Lung microvascular endothelial cell (primary cell): ENCODE results near the gene COL6A1. TPM values are rescaled to one million over a fixed set of nuclear protein-coding genes. Genes with fewer than 3 reads are reported as not detected.
A peak's percentile ranks its signal among the peaks of the same experiment; 100 is the strongest.

Source experiments
- DNase-seq, 2 donors: peaks; one replicate each; pipeline versions ENCODE4 v3.0.0 to v3.0.0-alpha.2; 2010; ENCODE audit warnings: low read depth in 2 of 2
- total RNA-seq: library from RNA; depleted of rRNA; stranded (reverse); fragments of >200 nt; gene quantifications from 2 replicates; pipeline ENCODE4 v1.2.1, GENCODE V29; 2014

Gene COL6A1, protein sequence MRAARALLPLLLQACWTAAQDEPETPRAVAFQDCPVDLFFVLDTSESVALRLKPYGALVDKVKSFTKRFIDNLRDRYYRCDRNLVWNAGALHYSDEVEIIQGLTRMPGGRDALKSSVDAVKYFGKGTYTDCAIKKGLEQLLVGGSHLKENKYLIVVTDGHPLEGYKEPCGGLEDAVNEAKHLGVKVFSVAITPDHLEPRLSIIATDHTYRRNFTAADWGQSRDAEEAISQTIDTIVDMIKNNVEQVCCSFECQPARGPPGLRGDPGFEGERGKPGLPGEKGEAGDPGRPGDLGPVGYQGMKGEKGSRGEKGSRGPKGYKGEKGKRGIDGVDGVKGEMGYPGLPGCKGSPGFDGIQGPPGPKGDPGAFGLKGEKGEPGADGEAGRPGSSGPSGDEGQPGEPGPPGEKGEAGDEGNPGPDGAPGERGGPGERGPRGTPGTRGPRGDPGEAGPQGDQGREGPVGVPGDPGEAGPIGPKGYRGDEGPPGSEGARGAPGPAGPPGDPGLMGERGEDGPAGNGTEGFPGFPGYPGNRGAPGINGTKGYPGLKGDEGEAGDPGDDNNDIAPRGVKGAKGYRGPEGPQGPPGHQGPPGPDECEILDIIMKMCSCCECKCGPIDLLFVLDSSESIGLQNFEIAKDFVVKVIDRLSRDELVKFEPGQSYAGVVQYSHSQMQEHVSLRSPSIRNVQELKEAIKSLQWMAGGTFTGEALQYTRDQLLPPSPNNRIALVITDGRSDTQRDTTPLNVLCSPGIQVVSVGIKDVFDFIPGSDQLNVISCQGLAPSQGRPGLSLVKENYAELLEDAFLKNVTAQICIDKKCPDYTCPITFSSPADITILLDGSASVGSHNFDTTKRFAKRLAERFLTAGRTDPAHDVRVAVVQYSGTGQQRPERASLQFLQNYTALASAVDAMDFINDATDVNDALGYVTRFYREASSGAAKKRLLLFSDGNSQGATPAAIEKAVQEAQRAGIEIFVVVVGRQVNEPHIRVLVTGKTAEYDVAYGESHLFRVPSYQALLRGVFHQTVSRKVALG
- 4.0 and 6.5 TPM in 2 replicates for total RNA-seq

GRCh38 chr21:45981151-45982091 lies at the start of gene COL6A1:
Gene COL6A1, plus strand, starts transcription at chr21:45981770. Its CDS starts 81 bp downstream, at chr21:45981851.
- DNase-seq, result peak; percentile 59 to 76

GRCh38 chr21:45932922-45933502 lies 48.6 kb upstream of the COL6A1 start:
- DNase-seq, result no peak

- no peak for DNase-seq
Observed at GRCh38 chr21:45934085-45934484, 47.5 kb upstream of the COL6A1 start.

DNA sequence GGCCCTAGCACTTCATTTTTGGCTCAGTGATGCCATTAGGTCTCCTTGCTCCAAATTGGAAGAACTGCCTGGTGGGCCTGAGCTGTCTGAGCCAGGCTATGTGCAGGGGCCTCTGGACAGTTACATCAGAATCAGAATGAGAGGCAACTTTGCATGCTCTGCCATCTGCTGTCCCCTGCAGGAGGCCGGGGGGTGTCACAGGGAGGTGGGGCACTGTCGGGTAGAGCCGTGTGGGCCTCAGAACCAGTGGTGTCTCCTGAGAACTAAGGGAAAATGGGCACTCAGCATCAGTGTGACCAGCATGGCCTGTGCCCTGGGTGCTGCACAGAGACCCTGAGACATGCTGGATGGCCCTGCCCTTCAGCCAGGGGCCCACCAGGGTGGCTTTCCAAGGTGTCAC lies 47.0 kb upstream of the COL6A1 start:
- DNase-seq, result no peak

GRCh38 chr21:45935628-45936027 lies 45.9 kb upstream of the COL6A1 start:
- DNase-seq, result no peak

GRCh38 chr21:45937721-45938452 lies 43.7 kb upstream of the COL6A1 start:
- DNase-seq, result no peak

DNA sequence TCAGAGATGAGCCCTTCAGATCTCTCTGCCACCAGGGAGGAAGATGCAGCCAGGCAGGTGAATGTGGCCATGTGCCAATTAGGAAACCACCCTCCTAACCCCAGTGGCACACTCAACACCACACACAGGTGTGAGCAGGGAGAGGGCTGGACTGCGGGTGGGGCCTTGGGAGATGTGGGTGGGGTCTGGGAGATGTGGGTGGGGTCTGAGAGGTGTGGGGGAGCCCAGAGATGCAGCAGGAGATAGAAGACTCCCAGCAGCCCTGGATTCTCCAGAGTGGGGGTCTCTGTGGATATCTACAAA lies 43.2 kb upstream of the COL6A1 start:
- no peak for DNase-seq

DNA sequence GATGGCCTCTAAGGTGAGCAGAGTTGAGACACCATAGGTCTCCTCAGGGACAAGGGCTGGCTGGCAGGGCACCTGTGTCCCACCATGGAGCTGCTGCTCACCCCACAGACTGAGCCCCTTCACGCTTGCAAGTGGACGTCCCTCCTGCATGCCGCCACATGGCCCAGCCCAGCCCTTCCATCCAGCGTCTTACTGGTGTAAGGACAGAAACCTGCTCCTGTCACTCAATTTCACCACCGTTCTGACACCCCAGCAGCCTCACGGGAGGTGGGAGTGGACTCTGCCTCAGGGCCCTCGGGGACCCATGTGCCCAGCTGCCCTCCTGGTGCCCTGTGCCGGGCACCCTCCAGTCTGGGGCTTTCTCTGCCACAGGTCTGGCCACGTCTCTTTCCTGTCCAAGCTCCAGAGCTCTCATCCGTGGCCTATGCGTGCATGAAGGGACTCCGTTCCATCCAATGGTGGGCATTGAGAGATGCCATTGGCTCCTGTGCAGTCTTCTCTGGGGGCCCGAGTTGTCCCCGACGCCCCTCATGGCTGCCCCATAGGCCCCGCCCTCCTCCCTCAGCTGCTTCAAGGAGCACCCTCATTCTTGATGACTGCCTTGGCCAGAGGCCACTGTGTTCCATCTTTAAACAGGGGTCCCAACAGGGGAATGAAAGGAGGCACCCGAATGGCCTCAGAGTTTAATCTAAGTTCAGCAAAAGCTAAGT lies 42.6 kb upstream of the COL6A1 start:
- DNase-seq, result no peak

DNA sequence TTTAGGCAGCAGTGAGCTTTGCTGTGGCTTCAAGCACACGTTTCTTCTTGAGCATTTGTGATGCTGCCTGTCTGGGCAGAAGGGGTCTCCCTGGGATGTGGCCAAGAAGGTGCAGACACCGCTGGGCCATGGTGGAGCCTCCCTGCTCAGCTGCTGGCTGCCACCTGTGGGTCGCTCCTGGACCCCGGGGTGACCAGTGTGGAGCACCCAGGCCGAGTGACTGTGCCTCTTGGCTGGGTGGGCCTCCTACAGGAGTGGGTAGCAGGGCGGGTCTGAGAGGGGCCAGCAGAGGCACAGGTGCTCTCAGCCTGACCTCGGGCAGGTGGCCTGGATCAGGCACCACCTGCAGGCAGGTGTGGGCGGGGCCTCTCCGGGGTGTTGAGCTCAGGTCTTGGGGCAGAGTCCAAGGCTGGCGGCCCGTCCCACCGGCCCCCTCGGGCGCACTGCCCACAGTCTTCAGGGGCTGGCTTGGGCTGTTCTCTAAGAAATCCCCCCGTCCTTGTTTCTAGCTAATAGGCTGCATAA lies 42.0 kb upstream of the COL6A1 start:
- no peak for DNase-seq

GRCh38 chr21:45940091-45940490 lies 41.5 kb upstream of the COL6A1 start:
- DNase-seq, result no peak

DNA sequence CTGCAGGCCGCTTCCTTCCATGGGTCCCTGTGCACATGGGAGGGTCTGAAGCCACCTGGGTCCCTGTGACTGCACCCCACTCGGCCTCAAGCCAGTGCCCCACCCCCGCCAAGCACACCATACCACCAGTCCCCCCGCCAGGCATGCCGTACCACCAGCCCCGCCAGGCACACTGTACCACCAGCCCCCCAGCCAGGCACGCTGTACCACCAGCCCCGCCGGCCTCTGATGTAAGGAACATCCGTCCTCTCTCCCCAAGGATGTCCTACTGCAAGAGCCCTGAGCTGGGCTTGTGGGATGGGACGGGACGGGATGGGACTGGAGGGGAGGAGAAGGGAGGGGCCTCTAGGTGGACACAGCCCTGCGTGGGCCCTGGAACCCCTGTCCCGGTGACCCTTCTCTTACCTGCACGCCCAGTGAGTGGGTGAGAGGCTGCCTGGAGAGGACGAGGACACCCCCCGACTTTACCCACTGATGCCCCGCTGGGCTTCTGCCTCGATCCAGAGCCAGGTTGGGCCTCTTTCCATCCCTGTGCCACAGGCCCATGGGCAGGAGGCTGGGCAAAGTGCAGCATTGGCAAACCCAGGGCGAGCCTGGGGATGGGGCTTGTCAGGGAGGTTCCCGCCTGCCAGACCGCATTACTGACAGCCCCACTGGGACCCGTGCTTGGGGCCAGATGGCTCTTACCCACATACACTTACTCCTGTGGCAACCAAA lies 40.8 kb upstream of the COL6A1 start:
- no peak for DNase-seq

DNA sequence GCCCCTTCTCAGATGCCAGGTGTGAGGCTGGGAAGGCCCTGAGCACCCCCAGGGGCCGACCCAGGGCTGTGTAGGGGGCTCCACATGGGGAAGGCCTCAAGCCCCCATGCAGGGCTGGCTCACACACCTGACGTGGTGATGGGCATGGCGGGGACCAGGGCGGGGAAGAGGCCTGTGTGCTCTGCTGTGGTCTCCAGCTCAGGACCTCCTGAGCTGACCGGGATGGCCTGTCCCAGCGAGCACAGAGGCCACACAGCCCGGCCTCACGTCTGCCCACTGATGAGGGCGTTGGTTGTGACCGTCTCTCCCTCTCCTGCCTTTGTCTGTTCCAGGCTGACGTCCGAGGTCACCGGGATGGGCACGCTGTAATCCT lies 40.2 kb upstream of the COL6A1 start:
- no peak for DNase-seq

DNA sequence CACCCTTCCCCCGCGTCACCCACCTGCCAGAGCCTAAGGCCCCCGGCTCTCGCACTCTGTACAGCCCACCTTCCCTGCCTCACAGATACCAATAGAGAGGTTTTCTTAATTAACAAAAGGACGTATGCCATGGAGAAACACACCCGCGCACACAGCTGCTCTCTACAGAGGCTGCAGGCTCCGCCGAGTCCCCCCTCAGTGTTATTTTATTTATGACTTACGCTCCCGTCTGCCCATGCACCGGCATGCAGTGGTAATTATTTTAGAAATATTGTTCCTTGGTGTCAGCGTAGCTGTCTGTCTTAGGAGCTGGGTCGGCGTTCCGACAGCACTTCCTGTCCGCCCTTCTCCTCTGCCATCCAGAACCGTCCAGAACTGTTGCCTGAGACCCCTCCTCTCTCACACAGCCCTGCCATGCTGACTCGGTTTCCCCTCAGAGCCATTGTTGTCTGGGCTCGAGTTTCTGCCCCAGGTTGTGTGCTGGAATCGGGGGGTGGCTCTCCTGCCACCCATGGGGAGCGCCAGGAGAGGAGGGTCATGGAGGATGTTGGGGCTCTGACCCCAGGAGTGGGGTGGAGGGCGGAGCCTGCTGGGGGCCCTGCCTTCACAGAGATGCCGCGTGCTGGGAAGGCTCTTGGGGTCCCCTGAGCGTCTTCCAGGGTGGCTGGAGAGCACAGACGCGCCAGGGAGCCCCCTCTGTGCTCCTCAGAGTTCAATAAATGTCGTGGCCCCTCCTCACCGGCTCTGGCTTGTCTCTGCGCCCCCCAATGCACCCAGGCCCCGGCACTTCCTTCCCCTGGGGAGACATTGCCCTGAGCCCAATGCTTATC lies 39.6 kb upstream of the COL6A1 start:
- no peak for DNase-seq

DNA sequence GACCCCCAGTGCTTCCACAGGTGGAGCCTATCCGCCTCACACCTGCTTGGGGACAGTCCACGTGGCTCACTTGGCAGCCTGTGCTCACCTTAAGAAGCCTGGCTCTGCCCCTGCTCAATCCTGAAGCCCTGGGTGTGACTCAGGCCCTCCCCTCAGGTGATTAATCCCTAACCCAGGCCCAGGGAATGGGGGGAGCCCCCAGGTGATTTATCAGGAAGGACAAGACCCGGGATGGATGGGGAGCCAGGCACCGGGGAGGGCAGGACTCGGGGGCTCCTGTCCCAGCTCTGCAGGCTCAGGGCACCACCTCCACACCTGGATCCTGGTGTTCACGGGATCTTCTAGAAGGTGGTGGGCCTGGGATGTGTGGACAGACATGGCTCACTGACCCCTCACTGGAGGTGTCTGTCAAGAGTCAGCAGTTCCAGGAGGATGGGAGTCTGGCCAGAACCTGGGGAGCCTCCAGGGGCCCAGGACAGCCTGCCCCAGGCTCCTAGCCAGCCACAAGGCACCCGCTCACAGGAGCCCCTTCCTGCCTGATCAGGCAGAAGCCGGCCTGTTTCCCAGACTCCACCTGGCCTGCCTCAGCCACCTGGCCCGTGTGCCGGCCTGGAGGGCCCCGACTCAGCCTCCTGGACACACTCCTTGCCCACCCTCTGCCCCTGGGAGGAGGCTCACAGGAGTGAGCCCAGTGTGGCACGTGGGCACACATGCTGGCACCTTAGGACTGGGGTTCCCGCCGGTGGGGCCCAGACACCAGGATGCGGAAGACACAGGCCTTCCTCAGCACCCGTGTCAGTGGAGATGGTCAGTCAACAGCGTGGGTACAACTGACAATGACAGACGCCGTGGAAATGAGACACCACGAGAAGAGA lies 38.6 kb upstream of the COL6A1 start:
- no peak for DNase-seq

- DNase-seq, result no peak
Observed at GRCh38 chr21:45943630-45944540, 37.7 kb upstream of the COL6A1 start.

GRCh38 chr21:45944601-45945000 lies 37.0 kb upstream of the COL6A1 start:
- no peak for DNase-seq
